Raji (cell line): Measurements from ENCODE around the gene XDH.

Experiments used
- POLR2A ChIP-seq: IDR thresholded peaks from 2 replicates; pipeline ENCODE4 v1.6.1; 2011; ENCODE audit warnings: low read depth, low read length, control low read depth; ENCODE audit not compliant: insufficient read depth

XDH gene

GRCh38 chr2:31413862-31414550, 536 bp downstream of the XDH start:
- no peak for TF ChIP-seq POLR2A

GRCh38 chr2:31413025-31413424, 1.5 kb downstream of the XDH start:
- no peak for TF ChIP-seq POLR2A

- no peak for TF ChIP-seq POLR2A
These were observed 2.8 kb downstream of the XDH start for GRCh38 chr2:31411771-31412170.

- no peak for TF ChIP-seq POLR2A
These were observed 7.8 kb downstream of the XDH start for GRCh38 chr2:31406593-31407385.

GRCh38 chr2:31404827-31405226, 9.7 kb downstream of the XDH start:
- no peak for TF ChIP-seq POLR2A

GRCh38 chr2:31404302-31404701, 10.2 kb downstream of the XDH start:
- no peak for TF ChIP-seq POLR2A

GRCh38 chr2:31402388-31402787, 12.2 kb downstream of the XDH start:
- TF ChIP-seq POLR2A, result no peak

- TF ChIP-seq POLR2A, result no peak
These were observed 13.0 kb downstream of the XDH start for GRCh38 chr2:31401580-31401979.

GRCh38 chr2:31398881-31399280, 15.7 kb downstream of the XDH start:
- no peak for TF ChIP-seq POLR2A

- no peak for TF ChIP-seq POLR2A
These were observed 17.4 kb downstream of the XDH start for GRCh38 chr2:31397094-31397493.

GRCh38 chr2:31390324-31390723, 24.2 kb downstream of the XDH start:
- TF ChIP-seq POLR2A, result no peak

- no peak for TF ChIP-seq POLR2A
These were observed 25.8 kb downstream of the XDH start for GRCh38 chr2:31388736-31389135.

GRCh38 chr2:31387850-31388249, 26.7 kb downstream of the XDH start:
- TF ChIP-seq POLR2A, result no peak

GRCh38 chr2:31386648-31387047, 27.9 kb downstream of the XDH start:
- TF ChIP-seq POLR2A, result no peak

GRCh38 chr2:31386172-31386571, 28.4 kb downstream of the XDH start:
- no peak for TF ChIP-seq POLR2A

GRCh38 chr2:31384771-31385276, 29.7 kb downstream of the XDH start:
- no peak for TF ChIP-seq POLR2A

- no peak for TF ChIP-seq POLR2A
These were observed 30.2 kb downstream of the XDH start for GRCh38 chr2:31384351-31384750.
